Left ventricle myocardium inferior (tissue), 1 donor: Measurements from ENCODE around the gene BCL2L14. TPM values are rescaled to one million over a fixed set of nuclear protein-coding genes. Genes with fewer than 3 reads are reported as not detected.

Experiments
- DNase-seq: peaks from one replicate; pipeline ENCODE4 v3.0.0-alpha.2; 2020
- H3K27ac ChIP-seq: fragments of 200-600 bp; replicated peaks from 2 replicates; pipeline ENCODE4 v1.8.0; 2021
- H3K27me3 ChIP-seq: fragments of 200-600 bp; 2 replicates; pipeline ENCODE4 v1.8.0; 2021; ENCODE audit warnings: low read depth
- H3K36me3 ChIP-seq: fragments of 200-600 bp; 2 replicates; pipeline ENCODE4 v1.8.0; 2021
- H3K4me1 ChIP-seq: fragments of 200-600 bp; 2 replicates; pipeline ENCODE4 v1.8.0; 2021
- H3K4me3 ChIP-seq: fragments of 200-600 bp; 2 replicates; pipeline ENCODE4 v1.8.0; 2021; ENCODE audit warnings: mild to moderate bottlenecking, moderate library complexity
- H3K9me3 ChIP-seq: fragments of 200-600 bp; replicated peaks from 2 replicates; pipeline ENCODE4 v1.8.0; 2021
- intact Hi-C: fragments of 100-400 bp; cut with micrococcal nuclease; formaldehyde crosslinking; loops from one replicate; pipeline ENCODE4 v1.11.0; 2022
- total RNA-seq: library from RNA; stranded (reverse); fragmentation: NEBNext Ultra II Directional; extraction: Animal tissue kit (Norgen Biotek cat#: 25700); gene quantifications from one replicate; pipeline ENCODE4 v1.2.1, GENCODE V29; 2021
- TF ChIP-seq, protein P1 (sequence below): fragments of 200-600 bp; IDR thresholded peaks from 2 replicates; pipeline ENCODE4 v1.8.0; 2021; ENCODE audit warnings: antibody characterized with exemption, mild to moderate bottlenecking, borderline replicate concordance
- donor health status: DM: no; HTN: yes; CAD: no; lungs with severe emphysema.

Gene BCL2L14
- total RNA-seq, 1 donor from 2014 or later, result not detected

DNA sequence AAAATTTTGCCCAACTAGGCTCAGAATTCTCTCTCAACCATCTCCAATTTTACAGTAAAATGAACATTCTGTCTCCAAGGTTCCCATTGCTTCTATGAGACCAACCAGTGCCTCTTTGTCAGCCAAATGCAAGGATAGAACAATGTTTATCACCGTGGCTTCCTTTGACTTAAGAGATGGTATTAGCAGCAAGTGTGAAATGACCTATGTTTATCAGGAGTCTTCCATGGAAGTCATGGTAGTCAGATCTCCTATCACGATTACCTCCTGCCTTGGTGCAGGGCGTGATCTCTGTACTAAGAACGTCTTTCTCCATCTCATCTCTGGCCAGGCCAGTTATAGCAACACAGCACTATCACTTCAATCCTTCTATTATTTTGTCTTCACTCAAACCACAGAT lies 6.1 kb upstream of the BCL2L14 start:
- no peak overlapping the region for H3K27ac ChIP-seq
- no peak overlapping the region for H3K4me3 ChIP-seq
- H3K27me3 ChIP-seq, result peaks cover 25% of the 10 kb centered on the region
- H3K36me3 ChIP-seq, result no peaks in the 10 kb centered on the region
- no peak for DNase-seq
- intact Hi-C loops, result no loop called here
- TF ChIP-seq, protein P1, sequence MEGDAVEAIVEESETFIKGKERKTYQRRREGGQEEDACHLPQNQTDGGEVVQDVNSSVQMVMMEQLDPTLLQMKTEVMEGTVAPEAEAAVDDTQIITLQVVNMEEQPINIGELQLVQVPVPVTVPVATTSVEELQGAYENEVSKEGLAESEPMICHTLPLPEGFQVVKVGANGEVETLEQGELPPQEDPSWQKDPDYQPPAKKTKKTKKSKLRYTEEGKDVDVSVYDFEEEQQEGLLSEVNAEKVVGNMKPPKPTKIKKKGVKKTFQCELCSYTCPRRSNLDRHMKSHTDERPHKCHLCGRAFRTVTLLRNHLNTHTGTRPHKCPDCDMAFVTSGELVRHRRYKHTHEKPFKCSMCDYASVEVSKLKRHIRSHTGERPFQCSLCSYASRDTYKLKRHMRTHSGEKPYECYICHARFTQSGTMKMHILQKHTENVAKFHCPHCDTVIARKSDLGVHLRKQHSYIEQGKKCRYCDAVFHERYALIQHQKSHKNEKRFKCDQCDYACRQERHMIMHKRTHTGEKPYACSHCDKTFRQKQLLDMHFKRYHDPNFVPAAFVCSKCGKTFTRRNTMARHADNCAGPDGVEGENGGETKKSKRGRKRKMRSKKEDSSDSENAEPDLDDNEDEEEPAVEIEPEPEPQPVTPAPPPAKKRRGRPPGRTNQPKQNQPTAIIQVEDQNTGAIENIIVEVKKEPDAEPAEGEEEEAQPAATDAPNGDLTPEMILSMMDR, result no peak
- H3K4me1 ChIP-seq, result no peaks in the 10 kb centered on the region
- no peaks in the 10 kb centered on the region for H3K9me3 ChIP-seq

DNA sequence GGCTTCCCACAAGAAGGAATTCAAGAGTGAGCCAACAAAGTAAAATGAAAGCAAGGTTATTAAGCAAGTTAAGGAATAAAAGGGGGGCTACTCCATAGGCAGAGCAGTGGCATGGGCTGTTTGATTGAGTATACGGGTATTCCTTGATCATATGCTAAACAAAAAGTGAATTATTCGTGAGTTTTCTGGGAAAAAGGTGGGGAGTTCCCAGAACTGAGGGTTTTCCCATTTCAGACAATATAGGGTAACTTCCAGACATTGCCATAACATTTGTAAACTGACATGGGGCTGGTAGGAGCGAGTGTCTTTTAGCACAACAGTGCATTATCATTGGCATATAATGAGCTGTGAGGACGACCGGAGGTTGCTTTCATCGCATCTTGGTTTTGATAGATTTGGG lies 2.0 kb upstream of the BCL2L14 start:
- no peaks in the 10 kb centered on the region for H3K36me3 ChIP-seq
- H3K4me1 ChIP-seq, result no peaks in the 10 kb centered on the region
- no peak for DNase-seq
- H3K27ac ChIP-seq, result no peak overlapping the region
- peaks cover 49% of the 10 kb centered on the region for H3K27me3 ChIP-seq
- no peak overlapping the region for H3K4me3 ChIP-seq
- intact Hi-C loops, result no loop called here
- TF ChIP-seq, protein P1, result no peak
- no peaks in the 10 kb centered on the region for H3K9me3 ChIP-seq

DNA sequence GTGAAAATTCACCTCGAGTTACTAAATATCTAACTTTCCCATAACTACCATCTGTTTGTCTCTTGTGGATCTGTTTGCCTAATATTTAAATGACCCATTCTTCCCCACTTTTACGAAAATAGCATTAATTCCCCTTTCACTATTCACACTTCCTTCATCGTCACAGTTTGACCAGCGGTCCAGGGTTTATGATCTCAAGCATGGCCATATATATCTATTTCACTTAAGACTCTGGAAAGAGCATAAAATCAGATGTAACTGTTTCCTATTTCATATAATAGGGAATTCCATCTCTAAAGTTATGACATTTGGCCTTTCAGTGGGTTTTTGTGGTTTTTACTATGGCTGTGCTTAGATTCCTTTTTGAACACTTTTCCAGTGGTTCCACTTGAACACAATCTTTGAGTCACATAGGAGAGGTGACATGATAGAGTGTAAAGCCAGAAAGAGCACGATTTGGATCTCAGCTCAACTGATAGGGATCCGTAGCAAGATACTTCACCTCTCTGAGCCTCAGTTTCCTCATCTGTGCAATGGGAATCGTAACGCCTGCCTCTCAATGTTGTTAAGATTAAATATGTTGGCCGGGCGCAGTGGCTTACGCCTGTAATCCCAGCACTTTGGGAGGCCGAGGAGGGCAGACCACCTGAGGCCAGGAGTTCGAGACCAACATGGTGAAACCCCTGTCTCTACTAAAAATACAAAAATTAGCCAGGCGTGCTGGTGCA lies 754 bp upstream of the BCL2L14 start:
- no peaks in the 10 kb centered on the region for H3K36me3 ChIP-seq
- intact Hi-C loops, result no loop called here
- H3K4me3 ChIP-seq, result no peak overlapping the region
- H3K9me3 ChIP-seq, result no peaks in the 10 kb centered on the region
- DNase-seq, result no peak
- no peaks in the 10 kb centered on the region for H3K4me1 ChIP-seq
- peaks cover 49% of the 10 kb centered on the region for H3K27me3 ChIP-seq
- TF ChIP-seq, protein P1, result no peak
- H3K27ac ChIP-seq, result no peak overlapping the region

DNA sequence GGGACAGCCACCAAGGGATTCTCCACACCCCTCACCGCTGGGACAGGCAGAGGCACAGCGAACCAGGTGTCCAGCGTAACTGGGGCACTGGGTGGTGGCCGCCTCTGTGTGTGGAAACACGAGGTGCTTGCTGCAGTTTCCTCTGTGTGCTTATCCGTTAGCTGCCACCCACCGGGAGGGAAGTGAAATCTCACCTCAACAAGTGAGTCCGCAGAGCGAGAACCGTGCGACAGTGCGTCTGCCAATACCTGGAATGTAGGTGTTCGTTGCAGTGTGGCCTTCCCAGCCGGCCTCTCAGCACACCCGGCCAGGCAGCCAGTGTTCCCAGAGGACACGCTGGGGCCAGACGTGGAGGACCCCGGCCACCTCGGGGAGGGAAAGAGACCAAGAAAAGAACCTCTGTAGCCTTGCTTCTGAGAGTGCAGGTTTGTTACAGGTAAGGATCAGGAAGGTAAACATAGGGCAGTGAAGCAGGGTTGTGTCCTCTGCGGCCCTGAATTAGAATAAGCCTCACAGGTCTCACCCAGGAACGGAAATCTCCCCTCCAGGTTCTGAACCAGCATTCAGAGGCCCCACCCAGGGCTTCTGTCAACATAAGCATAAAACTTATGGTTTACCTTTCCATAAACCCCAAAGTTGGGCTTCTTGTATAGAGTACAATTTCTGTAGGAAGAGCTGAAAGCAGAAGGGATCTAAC lies 1.5 kb downstream of the BCL2L14 start:
- Histone ChIP-seq H3K27me3 (peaks cover 45% of the 10 kb centered on the region), H3K4me1 (no peaks in the 10 kb centered on the region), H3K9me3 (no peaks in the 10 kb centered on the region), H3K27ac (no peak overlapping the region), H3K36me3 (no peaks in the 10 kb centered on the region), H3K4me3 (no peak overlapping the region)
- intact Hi-C loops, result no loop called here
- no peak for DNase-seq
- TF ChIP-seq, protein P1, result no peak

DNA sequence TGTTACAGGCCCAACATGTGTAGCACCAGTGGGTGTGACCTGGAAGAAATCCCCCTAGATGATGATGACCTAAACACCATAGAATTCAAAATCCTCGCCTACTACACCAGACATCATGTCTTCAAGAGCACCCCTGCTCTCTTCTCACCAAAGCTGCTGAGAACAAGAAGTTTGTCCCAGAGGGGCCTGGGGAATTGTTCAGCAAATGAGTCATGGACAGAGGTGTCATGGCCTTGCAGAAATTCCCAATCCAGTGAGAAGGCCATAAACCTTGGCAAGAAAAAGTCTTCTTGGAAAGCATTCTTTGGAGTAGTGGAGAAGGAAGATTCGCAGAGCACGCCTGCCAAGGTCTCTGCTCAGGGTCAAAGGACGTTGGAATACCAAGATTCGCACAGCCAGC lies 8.6 kb downstream of the BCL2L14 start:
- Histone ChIP-seq H3K4me1 (peaks cover 7% of the 10 kb centered on the region), H3K9me3 (no peaks in the 10 kb centered on the region), H3K27ac (no peak overlapping the region), H3K27me3 (no peaks in the 10 kb centered on the region), H3K36me3 (no peaks in the 10 kb centered on the region), H3K4me3 (no peak overlapping the region)
- TF ChIP-seq, protein P1, result no peak
- intact Hi-C loops, result no loop called here
- DNase-seq, result no peak
